Loucy (cell line): ENCODE data around the gene EFTUD2.

Experiments used
- H2AFZ ChIP-seq: fragments of 200-600 bp; sonication (generic); 2 replicates; pipeline ENCODE4 v1.6.0; 2016; ENCODE audit warnings: antibody characterized with exemption, mild to moderate bottlenecking, low read length, moderate library complexity
- H3F3A ChIP-seq: fragments of 200-600 bp; 2 replicates; pipeline ENCODE4 v1.6.0; 2016; ENCODE audit warnings: antibody characterized with exemption, low read depth, mild to moderate bottlenecking
- H3K27me3 ChIP-seq: fragments of 200-600 bp; sonication (generic); 2 replicates; pipeline ENCODE4 v1.6.1; 2014; ENCODE audit warnings: low read length, mild to moderate bottlenecking; ENCODE audit not compliant: insufficient read depth, poor library complexity, severe bottlenecking
- H3K36me3 ChIP-seq: fragments of 200-600 bp; sonication (generic); 2 replicates; pipeline ENCODE4 v1.6.1; 2016; ENCODE audit warnings: low read length; ENCODE audit not compliant: insufficient read depth
- H3K4me1 ChIP-seq: fragments of 200-600 bp; sonication (generic); 2 replicates; pipeline ENCODE4 v1.5.1; 2014; ENCODE audit warnings: low read length, mild to moderate bottlenecking; ENCODE audit not compliant: insufficient read depth, poor library complexity, severe bottlenecking
- H3K4me2 ChIP-seq: fragments of 200-600 bp; sonication (generic); 2 replicates; pipeline ENCODE4 v1.6.0; 2014; ENCODE audit warnings: antibody characterized with exemption, low read length, low read depth, mild to moderate bottlenecking; ENCODE audit not compliant: poor library complexity, severe bottlenecking
- H3K4me3 ChIP-seq: fragments of 200-600 bp; sonication (generic); 2 replicates; pipeline ENCODE4 v1.5.1; 2014; ENCODE audit warnings: low read length, mild to moderate bottlenecking, mixed read lengths; ENCODE audit not compliant: poor library complexity, severe bottlenecking
- H3K79me2 ChIP-seq: fragments of 200-600 bp; sonication (generic); 2 replicates; pipeline ENCODE4 v1.6.1; 2014; ENCODE audit warnings: low read length; ENCODE audit not compliant: insufficient read depth
- H3K9ac ChIP-seq: fragments of 200-600 bp; sonication (generic); 2 replicates; pipeline ENCODE4 v1.6.0; 2014; ENCODE audit warnings: mild to moderate bottlenecking, low read depth, low read length, moderate library complexity; ENCODE audit not compliant: poor library complexity, severe bottlenecking
- H3K9me2 ChIP-seq: fragments of 200-600 bp; sonication (generic); replicated peaks from 2 replicates; pipeline ENCODE4 v1.6.1; 2016; ENCODE audit warnings: low read depth, low read length, mixed read lengths
- H3K9me3 ChIP-seq: fragments of 200-600 bp; sonication (generic); 2 replicates; pipeline ENCODE4 v1.6.1; 2014; ENCODE audit warnings: mild to moderate bottlenecking, antibody characterized with exemption, low read length, low read depth; ENCODE audit not compliant: insufficient read depth
- H4K20me1 ChIP-seq: fragments of 200-600 bp; sonication (generic); 2 replicates; pipeline ENCODE4 v1.6.0; 2014; ENCODE audit warnings: antibody characterized with exemption, low read length, mild to moderate bottlenecking; ENCODE audit not compliant: insufficient read depth, poor library complexity, severe bottlenecking
- CTCF ChIP-seq: fragments of 200-600 bp; sonication (generic); conservative IDR thresholded peaks from 2 replicates; pipeline ENCODE4 v1.5.1; 2014; ENCODE audit warnings: mild to moderate bottlenecking, antibody characterized with exemption, low read length
- EZH2phosphoT487 ChIP-seq: fragments of 200-600 bp; IDR thresholded peaks from 2 replicates; pipeline ENCODE4 v1.6.1; 2018; ENCODE audit warnings: antibody characterized with exemption, mild to moderate bottlenecking, moderate library complexity, borderline replicate concordance

Gene EFTUD2

GRCh38 chr17:44910231-44911106, 11.2 kb upstream of the EFTUD2 start:
- no peak overlapping the region for H3K4me3 ChIP-seq
- H3K4me1 ChIP-seq, result no peaks in the 10 kb centered on the region
- H3K79me2 ChIP-seq, result no peaks in the 10 kb centered on the region
- no peaks in the 10 kb centered on the region for H3K27me3 ChIP-seq
- no peak overlapping the region for H2AFZ ChIP-seq
- H3F3A ChIP-seq, result no peaks in the 10 kb centered on the region
- H3K9me3 ChIP-seq, result no peaks in the 10 kb centered on the region
- H3K9ac ChIP-seq, result no peak overlapping the region
- no peak overlapping the region for H3K4me2 ChIP-seq
- H4K20me1 ChIP-seq, result no peaks in the 10 kb centered on the region
- no peaks in the 10 kb centered on the region for H3K36me3 ChIP-seq
- H3K9me2 ChIP-seq, result no peaks in the 10 kb centered on the region
- TF ChIP-seq CTCF, result no peak
- TF ChIP-seq EZH2phosphoT487, result no peak

GRCh38 chr17:44909681-44910144, 10.5 kb upstream of the EFTUD2 start:
- Histone ChIP-seq H4K20me1 (no peaks in the 10 kb centered on the region), H3K79me2 (no peaks in the 10 kb centered on the region), H3K27me3 (no peaks in the 10 kb centered on the region), H3K9me3 (no peaks in the 10 kb centered on the region), H3K9me2 (no peaks in the 10 kb centered on the region), H3K9ac (no peak overlapping the region), H2AFZ (no peak overlapping the region), H3F3A (no peaks in the 10 kb centered on the region), H3K4me2 (no peak overlapping the region), H3K36me3 (no peaks in the 10 kb centered on the region), H3K4me3 (no peak overlapping the region), H3K4me1 (no peaks in the 10 kb centered on the region)
- no peak for TF ChIP-seq EZH2phosphoT487
- TF ChIP-seq CTCF, result no peak

GRCh38 chr17:44908761-44909326, 9.6 kb upstream of the EFTUD2 start:
- Histone ChIP-seq H3K9ac (no peak overlapping the region), H3K4me1 (no peaks in the 10 kb centered on the region), H4K20me1 (no peaks in the 10 kb centered on the region), H3K27me3 (no peaks in the 10 kb centered on the region), H3K9me2 (no peaks in the 10 kb centered on the region), H3K79me2 (no peaks in the 10 kb centered on the region), H3K9me3 (no peaks in the 10 kb centered on the region), H3K36me3 (no peaks in the 10 kb centered on the region), H3K4me3 (no peak overlapping the region), H3F3A (no peaks in the 10 kb centered on the region), H2AFZ (no peak overlapping the region), H3K4me2 (no peak overlapping the region)
- TF ChIP-seq CTCF (no peak), EZH2phosphoT487 (no peak)
